Measurements from ENCODE around the gene MOCS3. TPM values are rescaled to one million over a fixed set of nuclear protein-coding genes. Genes with fewer than 3 reads are reported as not detected.

The MOCS3 gene
- total RNA-seq, 1 experiment from 2014 or later: 13.2 TPM

DNA sequence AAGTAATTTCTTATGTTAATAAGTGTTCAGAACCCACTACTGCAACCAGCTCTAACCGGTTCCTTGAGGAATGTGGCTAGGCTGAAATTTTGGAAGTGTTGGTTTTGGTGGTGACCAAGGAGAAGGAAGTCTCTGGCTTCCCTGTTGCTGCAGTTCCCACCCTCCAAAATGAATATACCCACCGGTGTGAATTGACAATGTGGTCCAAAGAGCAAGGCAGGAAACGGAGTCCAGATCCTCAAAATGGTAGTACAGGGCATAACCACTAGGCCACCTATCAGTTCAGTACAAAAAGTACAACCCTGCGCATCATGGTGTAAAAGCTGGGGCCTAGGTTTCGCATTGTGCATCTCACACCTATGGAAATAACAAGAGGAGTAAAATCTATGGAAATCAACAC, 30.1 kb upstream of the MOCS3 start:
- Histone ChIP-seq H3K27me3 (replicated peaks; ENCODE audit: control insufficient read depth, insufficient read depth, low read length) (no peaks in the 10 kb centered on the region), H3K4me1 (peaks cover 39% of the 10 kb centered on the region), H3K9me3 (no peaks in the 10 kb centered on the region), H3K4me3 (ENCODE audit: low read depth, low read length) (no peak overlapping the region), H3K36me3 (ENCODE audit: control insufficient read depth, insufficient read depth, low read length) (peaks cover 5% of the 10 kb centered on the region)
- Mint-ChIP-seq H3K36me3 (ENCODE audit: insufficient read depth, unreplicated experiment) (peaks cover 100% of the 10 kb centered on the region), H3K4me3 (ENCODE audit: unreplicated experiment) (peak overlapping the region; percentile 90), H3K9me3 (ENCODE audit: unreplicated experiment) (no peaks in the 10 kb centered on the region), H3K27ac (ENCODE audit: unreplicated experiment) (no peak overlapping the region), H3K4me1 (ENCODE audit: low read depth, unreplicated experiment) (peaks cover 55% of the 10 kb centered on the region), H3K27me3 (ENCODE audit: insufficient read depth, unreplicated experiment) (no peaks in the 10 kb centered on the region)
- TF ChIP-seq, protein P1, sequence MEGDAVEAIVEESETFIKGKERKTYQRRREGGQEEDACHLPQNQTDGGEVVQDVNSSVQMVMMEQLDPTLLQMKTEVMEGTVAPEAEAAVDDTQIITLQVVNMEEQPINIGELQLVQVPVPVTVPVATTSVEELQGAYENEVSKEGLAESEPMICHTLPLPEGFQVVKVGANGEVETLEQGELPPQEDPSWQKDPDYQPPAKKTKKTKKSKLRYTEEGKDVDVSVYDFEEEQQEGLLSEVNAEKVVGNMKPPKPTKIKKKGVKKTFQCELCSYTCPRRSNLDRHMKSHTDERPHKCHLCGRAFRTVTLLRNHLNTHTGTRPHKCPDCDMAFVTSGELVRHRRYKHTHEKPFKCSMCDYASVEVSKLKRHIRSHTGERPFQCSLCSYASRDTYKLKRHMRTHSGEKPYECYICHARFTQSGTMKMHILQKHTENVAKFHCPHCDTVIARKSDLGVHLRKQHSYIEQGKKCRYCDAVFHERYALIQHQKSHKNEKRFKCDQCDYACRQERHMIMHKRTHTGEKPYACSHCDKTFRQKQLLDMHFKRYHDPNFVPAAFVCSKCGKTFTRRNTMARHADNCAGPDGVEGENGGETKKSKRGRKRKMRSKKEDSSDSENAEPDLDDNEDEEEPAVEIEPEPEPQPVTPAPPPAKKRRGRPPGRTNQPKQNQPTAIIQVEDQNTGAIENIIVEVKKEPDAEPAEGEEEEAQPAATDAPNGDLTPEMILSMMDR (IDR thresholded peaks at IDR 0.05; ENCODE audit: insufficient read depth in 1 of 2, low read depth in 1 of 2, low read length in 1 of 2, severe bottlenecking in 1 of 2, unreplicated experiment in 1 of 2): no peak
- BruUV-seq (replicated peaks): no TSS peak
- intact Hi-C loops (cut with micrococcal nuclease; ENCODE audit: unreplicated experiment): no loop called here
- CTCF ChIA-PET: interaction anchor here (1.5 to 6.5 kb wide), 5 partner anchors 12 to 140 kb away, joined by 4 to 116 read pairs (median 8); partner anchors contain the start of gene BCAS4
- no peak for DNase-seq
- POLR2A ChIA-PET: interaction anchor here (0.8 kb wide), 1 partner anchor 134 kb away, joined by 3 read pairs; the partner anchor contains the start of gene BCAS4

DNA sequence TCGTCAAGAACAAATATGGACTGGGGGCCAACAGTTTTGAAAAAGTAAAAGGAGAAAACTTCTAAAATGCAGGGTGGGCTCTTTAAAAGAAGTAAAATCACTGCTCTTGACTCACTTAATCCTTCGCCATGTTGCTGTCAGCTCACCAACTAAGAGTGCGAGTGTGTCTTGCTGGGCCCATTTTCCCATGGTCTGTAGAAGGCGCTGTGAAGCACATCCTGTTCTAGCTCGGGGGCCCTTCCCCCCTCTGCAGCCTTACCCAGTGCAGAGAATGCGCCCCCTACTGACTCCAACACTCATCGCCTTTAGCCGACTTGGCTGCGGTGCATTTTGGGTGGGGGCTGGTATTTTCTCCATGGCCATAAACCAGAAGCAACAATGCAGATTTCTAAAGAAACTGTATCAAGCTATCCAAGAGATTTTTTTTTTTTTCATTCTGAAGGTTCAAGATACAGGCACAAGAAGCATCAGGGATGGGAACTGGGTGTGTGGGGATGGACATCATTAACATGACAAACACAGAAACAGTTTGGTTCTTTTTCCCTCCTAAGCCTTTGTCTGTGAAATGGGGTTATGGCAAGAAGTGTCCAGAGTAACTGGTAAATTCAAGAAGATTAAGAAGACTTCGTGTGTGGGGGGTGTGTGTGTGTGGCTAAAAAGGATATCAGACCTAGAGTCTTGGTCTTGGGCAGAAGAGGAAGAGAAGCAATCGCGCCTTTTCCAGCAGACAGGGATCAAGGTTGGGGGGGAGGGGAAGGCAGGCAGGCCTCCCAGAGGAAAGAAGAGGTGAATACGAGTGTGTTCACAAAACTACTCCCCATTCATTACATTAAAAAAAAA, 29.1 kb upstream of the MOCS3 start:
- POLR2A ChIA-PET: interaction anchor here (0.6 to 4.2 kb wide), 6 partner anchors 13 to 139 kb away, joined by 3 to 105 read pairs (median 6); partner anchors contain the start of genes BCAS4, DPM1 and MOCS3
- BruUV-seq (replicated peaks): no TSS peak
- Histone ChIP-seq H3K36me3 (ENCODE audit: control insufficient read depth, insufficient read depth, low read length) (peaks cover 8% of the 10 kb centered on the region), H3K4me3 (ENCODE audit: low read depth, low read length) (peak overlapping the region; percentile 96), H3K27me3 (replicated peaks; ENCODE audit: control insufficient read depth, insufficient read depth, low read length) (no peaks in the 10 kb centered on the region), H3K9me3 (no peaks in the 10 kb centered on the region), H3K4me1 (peaks cover 50% of the 10 kb centered on the region)
- intact Hi-C loops (cut with micrococcal nuclease; ENCODE audit: unreplicated experiment): loop anchor here (1.0 kb wide), 4 partner anchors 13 to 135 kb away; no protein-coding TSS in a partner anchor
- no peaks in the 10 kb centered on the region for H3K9me3 Mint-ChIP-seq (ENCODE audit: unreplicated experiment)
- peak overlapping the region; percentile 89 for H3K27ac Mint-ChIP-seq (ENCODE audit: unreplicated experiment)
- H3K4me3 Mint-ChIP-seq (ENCODE audit: unreplicated experiment): peak overlapping the region; percentile 90
- no peaks in the 10 kb centered on the region for H3K27me3 Mint-ChIP-seq (ENCODE audit: insufficient read depth, unreplicated experiment)
- H3K36me3 Mint-ChIP-seq (ENCODE audit: insufficient read depth, unreplicated experiment): peaks cover 100% of the 10 kb centered on the region
- TF ChIP-seq, protein P1 (IDR thresholded peaks at IDR 0.05; ENCODE audit: insufficient read depth in 1 of 2, low read depth in 1 of 2, low read length in 1 of 2, severe bottlenecking in 1 of 2, unreplicated experiment in 1 of 2): peak; percentile 99
- H3K4me1 Mint-ChIP-seq (ENCODE audit: low read depth, unreplicated experiment): peaks cover 56% of the 10 kb centered on the region
- CTCF ChIA-PET: interaction anchor here (0.5 to 6.5 kb wide), 33 partner anchors 8 to 1784 kb away, joined by 3 to 116 read pairs (median 4); partner anchors contain the start of genes BCAS4, DPM1 and MOCS3
- peak; percentile 96 to 98 for DNase-seq

DNA sequence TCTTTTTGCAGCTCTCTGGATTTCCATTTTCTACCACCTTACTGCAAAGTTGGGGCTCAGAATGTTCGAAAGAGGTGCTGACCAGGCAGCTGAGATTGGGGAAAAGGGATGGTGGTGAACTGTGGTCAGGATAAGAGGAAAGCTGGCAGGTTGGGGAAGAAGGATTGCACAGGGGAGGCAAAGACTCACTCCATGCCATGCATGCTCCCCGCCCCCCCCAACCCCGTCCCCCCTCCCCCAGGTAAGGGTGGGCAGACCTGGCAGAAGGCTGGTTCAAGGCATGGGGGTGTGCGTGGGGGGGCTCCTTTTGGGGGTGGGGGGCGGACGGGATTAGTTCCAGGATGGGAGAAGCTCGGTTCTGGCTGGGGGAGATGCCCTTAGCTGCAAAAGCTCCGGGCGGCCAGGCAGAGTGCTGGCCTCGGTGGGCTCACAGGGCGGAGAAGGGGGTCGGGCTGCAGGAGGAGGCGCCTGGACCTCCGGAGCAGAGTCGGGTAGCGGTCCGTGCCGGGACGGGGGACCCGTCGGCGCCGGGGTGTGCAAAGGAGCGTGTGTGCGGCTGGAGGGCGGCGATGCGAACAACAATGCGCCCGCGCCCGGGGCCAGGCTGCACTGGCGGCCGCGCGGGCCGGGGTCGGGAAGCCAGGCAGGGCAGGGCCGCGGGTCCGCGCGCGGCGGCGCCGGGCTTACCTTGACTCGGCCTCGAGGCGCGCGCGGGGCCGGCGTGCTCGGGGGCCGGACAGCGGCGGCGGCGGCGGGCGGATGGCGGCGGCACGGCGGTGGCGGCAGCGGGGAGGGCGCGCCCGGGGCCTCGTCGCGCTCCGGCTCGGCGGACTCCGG, 28.3 kb upstream of the MOCS3 start:
- Histone ChIP-seq H3K4me3 (ENCODE audit: low read depth, low read length) (peak overlapping the region; percentile 96), H3K36me3 (ENCODE audit: control insufficient read depth, insufficient read depth, low read length) (peaks cover 6% of the 10 kb centered on the region), H3K27me3 (replicated peaks; ENCODE audit: control insufficient read depth, insufficient read depth, low read length) (no peaks in the 10 kb centered on the region), H3K9me3 (no peaks in the 10 kb centered on the region), H3K4me1 (peaks cover 52% of the 10 kb centered on the region)
- Mint-ChIP-seq H3K9me3 (ENCODE audit: unreplicated experiment) (no peaks in the 10 kb centered on the region), H3K27me3 (ENCODE audit: insufficient read depth, unreplicated experiment) (no peaks in the 10 kb centered on the region), H3K27ac (ENCODE audit: unreplicated experiment) (peak overlapping the region; percentile 89), H3K4me1 (ENCODE audit: low read depth, unreplicated experiment) (peaks cover 50% of the 10 kb centered on the region), H3K36me3 (ENCODE audit: insufficient read depth, unreplicated experiment) (peaks cover 100% of the 10 kb centered on the region), H3K4me3 (ENCODE audit: unreplicated experiment) (peak overlapping the region; percentile 90)
- intact Hi-C loops (cut with micrococcal nuclease; ENCODE audit: unreplicated experiment): no loop called here
- TF ChIP-seq, protein P1 (IDR thresholded peaks at IDR 0.05; ENCODE audit: insufficient read depth in 1 of 2, low read depth in 1 of 2, low read length in 1 of 2, severe bottlenecking in 1 of 2, unreplicated experiment in 1 of 2): no peak
- ChIA-PET CTCF (interaction anchor here (0.5 to 6.5 kb wide), 25 partner anchors 10 to 1218 kb away, joined by 3 to 116 read pairs (median 6); partner anchors contain the start of genes BCAS4, DPM1 and MOCS3), POLR2A (interaction anchor here (0.6 to 4.2 kb wide), 18 partner anchors 9 to 995 kb away, joined by 3 to 105 read pairs (median 4); partner anchors contain the start of genes BCAS4, DPM1, MOCS3 and PARD6B)
- BruUV-seq (replicated peaks): no TSS peak
- peak; percentile 63 to 69 for DNase-seq

All from Caco-2 (cell line).